Measurements from ENCODE around the gene EML5. TPM values are rescaled to one million over a fixed set of nuclear protein-coding genes. Genes with fewer than 3 reads are reported as not detected.

Gene EML5
- total and polyA plus RNA-seq, 2 of the 13 experiments (the other 11 are each of a cell fraction or from before 2014, with no cell fraction given) = 0.11 TPM; not detected in 1

DNA sequence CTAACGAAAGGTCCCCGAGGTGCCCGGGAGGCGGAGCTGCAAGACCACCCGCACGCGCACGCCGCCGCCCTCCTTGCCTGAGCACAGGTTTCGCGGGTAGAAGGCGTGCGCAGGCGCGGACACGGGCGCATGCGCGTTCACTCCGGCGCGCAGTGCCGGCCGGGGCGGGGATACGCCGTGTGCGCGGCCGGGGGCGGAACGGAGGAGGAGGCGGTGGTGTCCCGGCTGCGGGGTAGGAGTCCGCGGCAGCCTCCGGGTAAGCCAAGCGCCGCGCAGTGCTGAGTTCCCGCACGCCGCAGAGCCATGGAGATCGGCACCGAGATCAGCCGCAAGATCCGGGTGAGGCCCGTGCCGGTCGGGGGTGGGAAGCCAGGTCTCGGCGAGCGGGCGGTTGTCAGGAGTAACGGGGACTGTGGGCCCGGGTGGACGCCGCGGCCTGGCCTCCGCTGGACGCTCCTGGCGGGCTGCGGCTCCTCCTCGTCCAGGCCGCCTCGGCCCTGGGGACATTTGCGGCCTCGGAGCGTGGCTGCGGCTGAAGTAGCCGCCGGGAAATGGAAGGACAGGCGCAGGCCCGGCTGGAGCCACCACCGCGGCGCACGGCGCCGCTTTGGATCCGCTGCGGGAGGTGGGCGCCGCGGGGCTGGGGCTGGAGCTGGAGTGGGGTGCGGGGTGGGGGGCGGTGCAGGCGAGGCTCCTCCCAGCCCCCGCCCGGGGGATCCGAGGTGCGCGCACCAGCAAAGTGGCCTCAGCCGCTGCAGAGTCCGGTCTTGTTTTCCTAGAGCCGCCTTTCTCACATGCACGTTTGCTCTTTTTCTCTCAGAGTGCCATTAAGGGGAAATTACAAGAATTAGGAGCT, 229.7 kb downstream of the EML5 start, which contains the start of gene ZC3H14 (continued):
- TF ChIP-seq ZNF510 (CRISPR knock-in tag; IDR thresholded peaks at IDR 0.05; ENCODE audit: low read depth) (peak; percentile 95), NR2C2 (CRISPR knock-in tag; IDR thresholded peaks at IDR 0.05; ENCODE audit: borderline replicate concordance) (peak; percentile 63), ZMAT3 (CRISPR knock-in tag; conservative IDR thresholded peaks at IDR 0.05) (peak; percentile 88), ZNF569 (CRISPR knock-in tag; IDR thresholded peaks at IDR 0.05; ENCODE audit: borderline replicate concordance) (peak; percentile 62; the same call in 1 of the 2 replicates), POLR2A (IDR thresholded peaks at IDR 0.05; ENCODE audit: insufficient read depth in 1 of 2, low read depth in 2 of 2, low read length in 2 of 2) (peak; percentile 87 to 91), ZNF619 (CRISPR knock-in tag; IDR thresholded peaks at IDR 0.05) (peak; percentile 34; the same call in 1 of the 2 replicates), SIN3B (IDR thresholded peaks at IDR 0.05; ENCODE audit: low read length) (no peak), ARNT (IDR thresholded peaks at IDR 0.05) (no peak), BRD4 (CRISPR knock-in tag; IDR thresholded peaks at IDR 0.05) (peak; percentile 81; the same call in 1 of the 2 replicates), TAF15 (IDR thresholded peaks at IDR 0.05; ENCODE audit: low read depth, low read length, poor library complexity, severe bottlenecking) (peak; percentile 95), CHD2 (IDR thresholded peaks at IDR 0.05; ENCODE audit: low read depth, low read length) (no peak), ZNF557 (CRISPR knock-in tag; IDR thresholded peaks at IDR 0.05) (no peak), FOSL1 (CRISPR knock-in tag; IDR thresholded peaks at IDR 0.05; ENCODE audit: borderline replicate concordance) (no peak), ESRRA (CRISPR knock-in tag; IDR thresholded peaks at IDR 0.05; ENCODE audit: low read depth) (peak; percentile 68), MXD4 (CRISPR knock-in tag; IDR thresholded peaks at IDR 0.05) (peak; percentile 48), TCF12 (IDR thresholded peaks at IDR 0.05) (no peak), TCF12 (CRISPR knock-in tag; IDR thresholded peaks at IDR 0.05) (peak; percentile 79), AGO1 (IDR thresholded peaks at IDR 0.05; ENCODE audit: low read depth, low read length, poor library complexity, severe bottlenecking) (peak; percentile 59)
- TF ChIP-seq, protein P1, sequence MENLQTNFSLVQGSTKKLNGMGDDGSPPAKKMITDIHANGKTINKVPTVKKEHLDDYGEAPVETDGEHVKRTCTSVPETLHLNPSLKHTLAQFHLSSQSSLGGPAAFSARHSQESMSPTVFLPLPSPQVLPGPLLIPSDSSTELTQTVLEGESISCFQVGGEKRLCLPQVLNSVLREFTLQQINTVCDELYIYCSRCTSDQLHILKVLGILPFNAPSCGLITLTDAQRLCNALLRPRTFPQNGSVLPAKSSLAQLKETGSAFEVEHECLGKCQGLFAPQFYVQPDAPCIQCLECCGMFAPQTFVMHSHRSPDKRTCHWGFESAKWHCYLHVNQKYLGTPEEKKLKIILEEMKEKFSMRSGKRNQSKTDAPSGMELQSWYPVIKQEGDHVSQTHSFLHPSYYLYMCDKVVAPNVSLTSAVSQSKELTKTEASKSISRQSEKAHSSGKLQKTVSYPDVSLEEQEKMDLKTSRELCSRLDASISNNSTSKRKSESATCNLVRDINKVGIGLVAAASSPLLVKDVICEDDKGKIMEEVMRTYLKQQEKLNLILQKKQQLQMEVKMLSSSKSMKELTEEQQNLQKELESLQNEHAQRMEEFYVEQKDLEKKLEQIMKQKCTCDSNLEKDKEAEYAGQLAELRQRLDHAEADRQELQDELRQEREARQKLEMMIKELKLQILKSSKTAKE (CRISPR knock-in tag; IDR thresholded peaks at IDR 0.05; ENCODE audit: borderline replicate concordance) = peak; percentile 65
- TF ChIP-seq, protein P2, sequence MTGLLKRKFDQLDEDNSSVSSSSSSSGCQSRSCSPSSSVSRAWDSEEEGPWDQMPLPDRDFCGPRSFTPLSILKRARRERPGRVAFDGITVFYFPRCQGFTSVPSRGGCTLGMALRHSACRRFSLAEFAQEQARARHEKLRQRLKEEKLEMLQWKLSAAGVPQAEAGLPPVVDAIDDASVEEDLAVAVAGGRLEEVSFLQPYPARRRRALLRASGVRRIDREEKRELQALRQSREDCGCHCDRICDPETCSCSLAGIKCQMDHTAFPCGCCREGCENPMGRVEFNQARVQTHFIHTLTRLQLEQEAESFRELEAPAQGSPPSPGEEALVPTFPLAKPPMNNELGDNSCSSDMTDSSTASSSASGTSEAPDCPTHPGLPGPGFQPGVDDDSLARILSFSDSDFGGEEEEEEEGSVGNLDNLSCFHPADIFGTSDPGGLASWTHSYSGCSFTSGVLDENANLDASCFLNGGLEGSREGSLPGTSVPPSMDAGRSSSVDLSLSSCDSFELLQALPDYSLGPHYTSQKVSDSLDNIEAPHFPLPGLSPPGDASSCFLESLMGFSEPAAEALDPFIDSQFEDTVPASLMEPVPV (CRISPR knock-in tag; IDR thresholded peaks at IDR 0.05) = peak; percentile 92
- TF ChIP-seq, protein P3, sequence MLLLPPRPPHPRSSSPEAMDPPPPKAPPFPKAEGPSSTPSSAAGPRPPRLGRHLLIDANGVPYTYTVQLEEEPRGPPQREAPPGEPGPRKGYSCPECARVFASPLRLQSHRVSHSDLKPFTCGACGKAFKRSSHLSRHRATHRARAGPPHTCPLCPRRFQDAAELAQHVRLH (CRISPR knock-in tag; IDR thresholded peaks at IDR 0.05; ENCODE audit: borderline replicate concordance, low read depth) = no peak
- TF ChIP-seq, protein P4, sequence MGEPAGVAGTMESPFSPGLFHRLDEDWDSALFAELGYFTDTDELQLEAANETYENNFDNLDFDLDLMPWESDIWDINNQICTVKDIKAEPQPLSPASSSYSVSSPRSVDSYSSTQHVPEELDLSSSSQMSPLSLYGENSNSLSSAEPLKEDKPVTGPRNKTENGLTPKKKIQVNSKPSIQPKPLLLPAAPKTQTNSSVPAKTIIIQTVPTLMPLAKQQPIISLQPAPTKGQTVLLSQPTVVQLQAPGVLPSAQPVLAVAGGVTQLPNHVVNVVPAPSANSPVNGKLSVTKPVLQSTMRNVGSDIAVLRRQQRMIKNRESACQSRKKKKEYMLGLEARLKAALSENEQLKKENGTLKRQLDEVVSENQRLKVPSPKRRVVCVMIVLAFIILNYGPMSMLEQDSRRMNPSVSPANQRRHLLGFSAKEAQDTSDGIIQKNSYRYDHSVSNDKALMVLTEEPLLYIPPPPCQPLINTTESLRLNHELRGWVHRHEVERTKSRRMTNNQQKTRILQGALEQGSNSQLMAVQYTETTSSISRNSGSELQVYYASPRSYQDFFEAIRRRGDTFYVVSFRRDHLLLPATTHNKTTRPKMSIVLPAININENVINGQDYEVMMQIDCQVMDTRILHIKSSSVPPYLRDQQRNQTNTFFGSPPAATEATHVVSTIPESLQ (CRISPR knock-in tag; conservative IDR thresholded peaks at IDR 0.05) = peak; percentile 23; the same call in 1 of the 2 replicates
- TF ChIP-seq, protein P5, sequence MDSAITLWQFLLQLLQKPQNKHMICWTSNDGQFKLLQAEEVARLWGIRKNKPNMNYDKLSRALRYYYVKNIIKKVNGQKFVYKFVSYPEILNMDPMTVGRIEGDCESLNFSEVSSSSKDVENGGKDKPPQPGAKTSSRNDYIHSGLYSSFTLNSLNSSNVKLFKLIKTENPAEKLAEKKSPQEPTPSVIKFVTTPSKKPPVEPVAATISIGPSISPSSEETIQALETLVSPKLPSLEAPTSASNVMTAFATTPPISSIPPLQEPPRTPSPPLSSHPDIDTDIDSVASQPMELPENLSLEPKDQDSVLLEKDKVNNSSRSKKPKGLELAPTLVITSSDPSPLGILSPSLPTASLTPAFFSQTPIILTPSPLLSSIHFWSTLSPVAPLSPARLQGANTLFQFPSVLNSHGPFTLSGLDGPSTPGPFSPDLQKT (CRISPR knock-in tag; IDR thresholded peaks at IDR 0.05; ENCODE audit: borderline replicate concordance) = no peak
